Endothelial cell (in vitro differentiated cells): ENCODE results near the gene AQP12A. TPM values are rescaled to one million over a fixed set of nuclear protein-coding genes. Genes with fewer than 3 reads are reported as not detected.

ENCODE experiments used
- DNase-seq: peaks from one replicate; pipeline ENCODE4 v3.0.0; 2021; ENCODE audit warnings: low spot score
- H3K27ac Mint-ChIP-seq: one replicate; pipeline ENCODE4 v1.8.0; 2021; ENCODE audit warnings: mixed read lengths, inconsistent platforms; ENCODE audit not compliant: unreplicated experiment
- H3K27me3 Mint-ChIP-seq: one replicate; pipeline ENCODE4 v1.8.0; 2021; ENCODE audit warnings: mild to moderate bottlenecking, moderate library complexity, mixed read lengths, inconsistent platforms; ENCODE audit not compliant: unreplicated experiment
- H3K36me3 Mint-ChIP-seq: one replicate; pipeline ENCODE4 v1.8.0; 2021; ENCODE audit warnings: mild to moderate bottlenecking, low read depth, mixed read lengths, inconsistent platforms; ENCODE audit not compliant: unreplicated experiment
- H3K4me1 Mint-ChIP-seq: one replicate; pipeline ENCODE4 v1.8.0; 2021; ENCODE audit warnings: mild to moderate bottlenecking, mixed read lengths, inconsistent platforms; ENCODE audit not compliant: unreplicated experiment
- H3K4me3 Mint-ChIP-seq: one replicate; pipeline ENCODE4 v1.8.0; 2021; ENCODE audit warnings: mild to moderate bottlenecking, mixed read lengths, inconsistent platforms; ENCODE audit not compliant: unreplicated experiment
- H3K9me3 Mint-ChIP-seq: one replicate; pipeline ENCODE4 v1.8.0; 2021; ENCODE audit warnings: mixed read lengths, inconsistent platforms; ENCODE audit not compliant: unreplicated experiment
- total RNA-seq: library from RNA; stranded (reverse); fragmentation: NEBNext Ultra II Directional; extraction: Animal tissue kit (Norgen Biotek cat#: 25700); gene quantifications from one replicate; pipeline ENCODE4 v1.2.1, GENCODE V29; 2021; ENCODE audit not compliant: unreplicated experiment
- TF ChIP-seq, protein P1 (sequence below): fragments of 200-600 bp; sonication (generic); IDR thresholded peaks from one replicate; pipeline ENCODE4 v1.5.0; 2021; ENCODE audit warnings: antibody characterized with exemption; ENCODE audit not compliant: unreplicated experiment

The AQP12A gene
- total RNA-seq, 1 donor from 2014 or later: not detected

DNA sequence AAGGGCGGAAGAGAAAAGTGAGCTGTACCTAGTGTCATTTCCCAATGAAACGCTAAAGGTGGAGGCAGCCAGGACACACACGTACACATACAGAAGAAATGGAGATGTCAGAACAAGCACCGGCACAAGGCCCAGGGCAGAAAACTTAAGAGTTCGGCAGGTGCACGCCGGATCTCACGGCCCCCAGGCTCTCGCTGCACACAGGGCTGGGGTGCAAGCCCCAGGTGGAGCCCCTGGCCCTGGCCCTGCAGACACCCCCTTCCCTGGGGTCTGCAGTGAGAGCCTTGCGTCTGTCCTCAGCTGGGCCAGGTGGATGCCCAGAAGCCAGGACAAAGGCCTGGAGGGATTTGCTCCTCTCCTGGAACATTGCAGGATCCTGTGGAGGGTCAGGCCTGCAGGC, 36.7 kb downstream of the AQP12A start:
- Mint-ChIP-seq H3K27me3 (peaks cover 4% of the 10 kb centered on the region), H3K36me3 (peaks cover 5% of the 10 kb centered on the region), H3K9me3 (no peaks in the 10 kb centered on the region), H3K4me1 (no peaks in the 10 kb centered on the region), H3K27ac (no peak overlapping the region), H3K4me3 (no peak overlapping the region)
- TF ChIP-seq, protein P1, sequence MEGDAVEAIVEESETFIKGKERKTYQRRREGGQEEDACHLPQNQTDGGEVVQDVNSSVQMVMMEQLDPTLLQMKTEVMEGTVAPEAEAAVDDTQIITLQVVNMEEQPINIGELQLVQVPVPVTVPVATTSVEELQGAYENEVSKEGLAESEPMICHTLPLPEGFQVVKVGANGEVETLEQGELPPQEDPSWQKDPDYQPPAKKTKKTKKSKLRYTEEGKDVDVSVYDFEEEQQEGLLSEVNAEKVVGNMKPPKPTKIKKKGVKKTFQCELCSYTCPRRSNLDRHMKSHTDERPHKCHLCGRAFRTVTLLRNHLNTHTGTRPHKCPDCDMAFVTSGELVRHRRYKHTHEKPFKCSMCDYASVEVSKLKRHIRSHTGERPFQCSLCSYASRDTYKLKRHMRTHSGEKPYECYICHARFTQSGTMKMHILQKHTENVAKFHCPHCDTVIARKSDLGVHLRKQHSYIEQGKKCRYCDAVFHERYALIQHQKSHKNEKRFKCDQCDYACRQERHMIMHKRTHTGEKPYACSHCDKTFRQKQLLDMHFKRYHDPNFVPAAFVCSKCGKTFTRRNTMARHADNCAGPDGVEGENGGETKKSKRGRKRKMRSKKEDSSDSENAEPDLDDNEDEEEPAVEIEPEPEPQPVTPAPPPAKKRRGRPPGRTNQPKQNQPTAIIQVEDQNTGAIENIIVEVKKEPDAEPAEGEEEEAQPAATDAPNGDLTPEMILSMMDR: no peak
- no peak for DNase-seq

DNA sequence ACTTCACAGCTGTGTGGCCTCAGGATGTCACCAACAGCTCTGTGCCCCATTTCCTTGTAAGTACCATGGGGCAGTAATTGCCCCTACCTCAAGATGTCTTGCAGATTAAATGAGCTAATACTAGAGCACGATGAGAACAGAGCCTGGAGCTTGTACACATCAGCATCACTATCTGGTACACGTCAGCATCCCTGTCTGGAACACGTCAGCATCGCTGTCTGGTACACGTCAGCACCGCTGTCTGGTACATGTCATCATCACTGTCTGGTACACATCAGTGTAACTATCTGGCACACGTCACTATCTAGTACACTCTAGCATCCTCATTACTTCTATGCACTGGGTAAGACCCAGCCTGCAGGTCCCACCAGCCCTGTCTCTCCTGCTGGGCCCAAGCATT, 37.2 kb downstream of the AQP12A start:
- Mint-ChIP-seq H3K4me1 (no peaks in the 10 kb centered on the region), H3K27ac (no peak overlapping the region), H3K27me3 (peaks cover 7% of the 10 kb centered on the region), H3K9me3 (no peaks in the 10 kb centered on the region), H3K4me3 (no peak overlapping the region), H3K36me3 (peaks cover 5% of the 10 kb centered on the region)
- TF ChIP-seq, protein P1: no peak
- DNase-seq: no peak

DNA sequence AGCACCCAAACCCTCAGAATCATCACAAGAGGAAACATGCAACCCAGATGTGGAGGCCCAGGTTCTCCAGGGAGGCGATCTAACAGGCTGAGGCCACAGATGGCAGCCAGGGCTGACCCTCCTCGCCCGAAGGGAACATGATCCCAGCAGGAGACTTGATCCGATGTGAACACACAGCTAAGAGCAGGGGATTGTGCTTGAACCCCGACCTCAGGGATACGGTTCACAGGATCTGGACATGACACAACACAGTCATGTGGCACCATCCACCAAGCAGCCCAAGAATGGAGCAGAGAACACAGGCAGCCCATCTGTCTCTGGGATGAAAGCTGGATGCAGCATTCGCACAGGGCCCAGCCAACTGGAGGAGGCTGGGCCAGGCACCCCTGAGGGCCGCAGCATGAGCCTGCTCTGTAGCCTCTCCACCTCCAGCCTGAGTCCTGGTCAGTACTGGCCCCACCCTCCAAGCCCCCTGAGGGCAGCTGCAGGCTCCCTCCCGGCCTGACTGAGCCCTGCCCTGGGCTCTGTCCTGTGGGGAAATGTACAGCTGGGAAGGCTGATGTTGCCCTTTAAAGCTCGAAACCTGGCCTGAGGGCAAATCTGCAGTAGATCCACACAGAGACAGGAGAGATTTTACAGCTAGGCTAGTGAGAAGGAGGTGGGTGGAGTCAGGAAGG, 39.0 kb downstream of the AQP12A start:
- Mint-ChIP-seq H3K9me3 (no peaks in the 10 kb centered on the region), H3K27ac (no peak overlapping the region), H3K27me3 (peaks cover 11% of the 10 kb centered on the region), H3K4me1 (no peaks in the 10 kb centered on the region), H3K36me3 (peaks cover 8% of the 10 kb centered on the region), H3K4me3 (no peak overlapping the region)
- TF ChIP-seq, protein P1: no peak
- DNase-seq: no peak

DNA sequence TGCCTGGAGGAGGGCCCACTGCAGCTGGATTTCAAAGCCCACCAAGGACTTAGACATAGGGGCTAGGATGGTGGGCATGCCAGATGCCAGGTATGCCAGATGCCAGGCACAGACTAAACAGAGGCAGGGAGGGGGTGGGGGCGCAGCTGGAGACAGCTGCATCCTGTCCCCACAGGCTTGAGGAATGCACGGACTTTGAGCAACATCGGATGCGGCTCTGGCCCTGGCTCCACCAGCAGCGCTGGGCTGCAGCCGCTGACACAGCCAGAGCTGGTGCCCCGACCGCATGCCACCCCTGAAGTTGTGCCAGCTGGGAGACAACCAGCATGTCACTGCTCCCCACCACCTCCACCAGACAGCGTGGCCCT, 39.5 kb downstream of the AQP12A start:
- TF ChIP-seq, protein P1: no peak
- Mint-ChIP-seq H3K27me3 (peaks cover 11% of the 10 kb centered on the region), H3K9me3 (no peaks in the 10 kb centered on the region), H3K4me3 (no peak overlapping the region), H3K27ac (no peak overlapping the region), H3K4me1 (no peaks in the 10 kb centered on the region), H3K36me3 (peaks cover 8% of the 10 kb centered on the region)
- no peak for DNase-seq

DNA sequence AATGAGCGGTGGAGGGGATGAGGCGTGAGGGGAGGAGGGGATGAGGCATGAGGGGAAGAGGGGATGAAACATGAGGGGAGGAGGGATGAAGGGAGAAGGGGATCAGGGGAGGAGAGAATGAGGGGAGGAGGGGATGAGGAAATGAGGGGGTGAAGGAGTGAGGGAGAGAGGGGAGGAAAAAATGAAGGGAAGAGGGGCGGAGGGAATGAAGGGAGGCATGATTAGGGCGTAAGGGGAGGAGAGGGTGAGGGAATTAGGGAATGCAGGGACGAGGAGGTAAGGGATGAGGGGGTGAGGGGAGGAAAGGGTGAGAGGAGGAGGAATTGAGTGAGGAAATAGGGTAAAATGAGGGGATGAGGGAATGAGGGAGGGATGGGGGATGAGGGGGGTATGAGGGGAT, 40.5 kb downstream of the AQP12A start:
- Mint-ChIP-seq H3K4me3 (no peak overlapping the region), H3K27me3 (peaks cover 11% of the 10 kb centered on the region), H3K9me3 (no peaks in the 10 kb centered on the region), H3K36me3 (peaks cover 3% of the 10 kb centered on the region), H3K27ac (no peak overlapping the region), H3K4me1 (no peaks in the 10 kb centered on the region)
- no peak for DNase-seq
- TF ChIP-seq, protein P1: no peak
